ENCODE results near the gene EXOC3L1.

Gene EXOC3L1

DNA sequence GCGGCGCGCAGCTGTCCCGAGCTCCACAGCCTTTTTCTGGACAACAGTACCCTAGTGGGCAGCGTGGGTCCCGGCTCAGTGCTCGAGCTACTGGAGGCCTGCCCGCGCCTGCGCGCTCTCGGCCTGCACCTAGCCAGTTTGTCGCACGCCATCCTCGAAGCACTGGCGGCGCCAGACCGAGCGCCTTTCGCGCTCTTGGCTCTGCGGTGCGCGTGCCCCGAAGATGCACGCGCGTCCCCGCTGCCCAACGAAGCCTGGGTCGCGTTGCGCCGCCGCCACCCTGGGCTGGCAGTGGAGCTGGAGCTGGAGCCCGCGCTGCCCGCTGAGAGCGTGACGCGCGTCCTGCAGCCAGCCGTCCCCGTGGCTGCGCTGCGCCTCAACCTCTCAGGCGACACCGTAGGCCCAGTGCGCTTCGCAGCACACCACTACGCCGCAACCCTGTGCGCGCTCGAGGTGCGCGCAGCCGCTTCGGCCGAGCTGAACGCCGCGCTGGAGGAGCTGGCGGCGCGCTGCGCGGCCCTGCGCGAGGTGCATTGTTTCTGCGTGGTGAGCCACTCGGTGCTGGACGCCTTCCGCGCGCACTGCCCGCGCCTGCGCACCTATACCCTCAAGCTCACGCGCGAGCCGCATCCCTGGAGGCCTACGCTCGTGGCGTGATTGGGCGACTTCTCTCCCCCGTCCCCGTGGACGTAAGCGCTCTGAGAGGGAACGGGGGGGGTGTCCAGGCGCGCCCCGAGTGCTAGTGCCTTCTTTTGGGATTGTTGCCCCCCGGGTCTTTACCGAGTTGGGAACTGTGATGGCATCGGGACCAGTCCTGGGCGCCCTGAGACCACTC lies 26.6 kb downstream of the EXOC3L1 start:
- no peak for DNase-seq

DNA sequence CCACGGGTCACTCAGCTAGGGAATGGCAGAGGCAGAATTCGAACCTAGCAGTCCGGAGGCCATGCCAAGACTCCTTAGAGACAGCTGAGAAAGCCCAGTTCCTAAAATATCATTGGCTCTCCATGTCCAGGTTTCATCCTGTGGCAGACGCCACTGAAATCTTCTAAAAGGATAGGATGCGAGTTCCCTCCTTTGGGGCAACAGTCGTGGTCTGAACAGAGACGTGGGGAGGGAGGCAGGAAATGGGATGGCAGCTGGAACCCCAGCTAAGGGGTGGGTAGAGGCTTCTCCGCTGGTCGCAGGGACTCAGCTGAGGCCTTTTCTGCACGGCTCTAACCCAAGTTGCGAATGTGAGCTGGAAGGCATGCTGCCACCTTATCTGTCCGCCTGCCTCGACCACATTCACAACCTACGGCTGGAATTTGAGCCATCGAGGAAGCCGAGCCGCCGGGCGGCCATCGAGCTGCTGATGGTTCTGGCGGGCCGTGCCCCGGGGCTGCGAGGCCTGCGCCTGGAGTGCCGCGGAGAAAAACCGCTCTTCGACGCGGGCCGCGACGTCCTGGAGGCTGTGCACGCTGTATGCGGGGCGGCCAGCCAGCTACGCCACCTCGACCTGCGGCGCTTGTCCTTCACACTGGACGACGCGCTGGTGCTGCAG lies 27.3 kb downstream of the EXOC3L1 start:
- DNase-seq: no peak

DNA sequence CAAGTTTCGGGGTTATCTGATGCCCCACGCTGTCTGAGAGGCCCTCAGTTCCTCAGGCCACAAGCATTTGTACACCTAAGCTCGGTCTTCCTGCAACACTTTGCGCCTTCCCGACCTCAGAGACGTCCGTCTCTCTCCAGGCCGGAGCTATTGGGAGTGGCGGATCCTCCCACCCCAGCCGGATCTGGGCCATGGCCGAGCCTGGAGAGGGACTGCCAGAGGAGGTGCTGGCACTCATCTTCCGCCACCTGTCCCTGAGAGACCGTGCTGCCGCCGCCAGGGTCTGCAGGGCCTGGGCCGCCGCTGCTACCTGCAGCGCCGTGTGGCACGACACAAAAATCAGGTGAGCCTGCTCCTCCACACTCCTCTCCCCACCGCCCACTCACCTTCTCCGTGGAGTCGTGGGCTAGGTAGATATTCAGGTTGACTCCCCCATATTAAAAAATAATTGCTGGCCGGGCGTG lies 28.3 kb downstream of the EXOC3L1 start:
- no peak for DNase-seq

DNA sequence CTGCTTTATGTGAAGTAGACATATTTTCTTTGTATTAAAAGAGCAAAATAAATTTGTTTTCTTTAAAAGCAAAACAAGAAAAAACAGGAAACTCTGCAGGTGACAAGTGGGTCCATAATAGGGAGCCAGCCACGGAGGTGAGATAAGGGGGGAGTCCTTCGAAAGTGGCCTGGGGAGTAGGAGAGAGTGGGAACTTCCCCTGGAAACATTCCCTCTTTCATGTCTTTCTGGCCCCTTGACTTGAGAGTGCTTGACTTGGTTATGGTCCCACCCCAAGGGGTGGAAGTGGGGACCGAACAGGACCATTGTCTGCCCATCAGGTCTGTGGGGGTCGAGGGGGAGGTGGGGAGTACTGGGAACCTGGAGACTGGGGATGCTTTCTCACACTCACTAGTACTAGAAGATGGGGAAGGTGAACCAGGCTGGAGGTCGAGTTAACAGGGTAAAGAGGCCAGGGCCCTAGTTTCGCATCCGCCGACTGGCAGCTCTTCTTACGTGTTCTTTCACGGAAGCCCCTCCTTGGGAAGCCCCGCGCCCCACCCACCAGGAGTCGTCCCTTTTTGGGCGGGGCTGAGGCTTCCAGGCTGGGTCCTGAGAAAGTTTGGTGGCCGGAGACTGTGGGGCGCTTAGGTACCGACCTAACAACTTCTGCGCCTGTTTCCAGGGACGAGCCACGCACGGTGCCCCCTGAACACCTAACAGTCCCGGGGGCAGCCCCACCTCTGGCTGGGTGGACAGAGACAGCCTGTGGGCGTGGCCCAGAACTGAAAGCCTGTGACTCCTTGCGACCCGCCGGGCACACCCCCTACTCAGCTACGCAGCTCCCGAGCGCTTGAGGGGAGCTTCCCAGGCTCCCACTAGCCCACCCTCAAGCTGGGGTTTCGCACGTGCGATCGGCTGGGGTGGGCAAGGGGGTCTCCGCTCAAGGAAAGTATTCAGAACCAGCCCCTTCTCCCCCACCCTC lies 31.0 kb downstream of the EXOC3L1 start:
- DNase-seq: no peak

DNA sequence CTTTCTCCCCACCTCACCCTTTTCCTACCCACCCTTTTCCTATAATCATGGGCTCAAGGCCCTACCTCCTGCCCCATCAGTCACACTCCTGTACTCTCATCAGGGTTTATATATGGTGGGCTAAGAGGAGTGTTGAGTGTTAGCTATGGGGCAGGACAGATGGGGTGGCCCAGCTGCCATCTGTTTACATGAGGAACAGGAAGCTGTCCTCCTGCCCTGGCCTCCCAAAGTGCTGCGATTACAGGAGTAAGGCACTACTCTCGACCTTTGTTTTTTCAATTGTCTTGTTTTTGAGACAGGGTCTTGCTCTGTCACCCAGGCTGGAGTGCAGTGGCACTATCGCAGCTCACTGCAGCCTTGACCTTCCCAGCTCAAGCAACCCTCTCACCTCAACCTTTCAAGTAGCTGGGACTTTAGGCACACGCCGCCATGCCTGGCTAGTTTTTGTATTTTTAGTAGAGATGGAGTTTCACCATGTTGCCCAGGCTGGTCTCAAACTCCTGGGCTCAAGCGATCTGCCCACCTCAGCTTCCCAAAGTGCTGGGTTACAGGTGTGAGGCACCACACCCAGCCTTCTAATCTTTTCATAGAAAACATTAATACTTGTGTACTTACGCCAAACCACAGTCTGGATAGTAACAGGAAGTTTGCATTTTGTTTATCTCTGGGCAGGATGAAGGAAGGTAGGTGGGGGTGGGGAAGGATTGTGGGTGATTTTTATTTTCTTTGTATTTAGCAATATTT lies 31.9 kb downstream of the EXOC3L1 start:
- DNase-seq: no peak

DNA sequence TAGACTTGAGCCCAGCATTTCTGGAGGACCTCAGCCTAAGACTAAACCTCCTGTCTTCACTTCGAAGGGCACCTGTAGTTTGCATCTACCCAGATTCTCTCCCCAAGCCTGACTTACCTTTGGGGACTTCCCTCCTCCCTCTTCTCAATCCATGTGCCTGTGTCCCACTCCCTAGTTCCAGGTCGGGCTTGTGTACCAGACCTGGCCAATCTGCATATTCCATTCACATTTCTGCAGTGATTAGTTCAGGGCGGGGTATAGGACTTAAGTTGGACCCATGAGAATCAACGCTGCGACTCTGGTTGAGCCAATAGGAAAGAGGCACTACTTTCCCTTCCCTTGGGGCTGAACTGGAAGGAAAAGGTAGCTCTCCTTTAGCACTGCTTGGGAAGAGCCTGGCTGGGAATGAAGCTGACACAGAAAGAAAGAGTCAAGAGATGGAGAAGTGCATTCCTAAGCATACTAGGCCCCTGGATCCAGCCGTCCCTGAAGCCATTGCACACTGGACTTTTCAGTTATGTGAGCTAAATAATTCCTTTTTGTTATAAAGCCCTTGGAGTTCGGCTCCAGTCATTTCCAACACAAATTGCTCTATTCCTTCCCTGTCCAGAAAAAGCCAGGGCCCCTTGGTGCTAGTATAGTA lies 32.7 kb downstream of the EXOC3L1 start:
- no peak for DNase-seq

DNA sequence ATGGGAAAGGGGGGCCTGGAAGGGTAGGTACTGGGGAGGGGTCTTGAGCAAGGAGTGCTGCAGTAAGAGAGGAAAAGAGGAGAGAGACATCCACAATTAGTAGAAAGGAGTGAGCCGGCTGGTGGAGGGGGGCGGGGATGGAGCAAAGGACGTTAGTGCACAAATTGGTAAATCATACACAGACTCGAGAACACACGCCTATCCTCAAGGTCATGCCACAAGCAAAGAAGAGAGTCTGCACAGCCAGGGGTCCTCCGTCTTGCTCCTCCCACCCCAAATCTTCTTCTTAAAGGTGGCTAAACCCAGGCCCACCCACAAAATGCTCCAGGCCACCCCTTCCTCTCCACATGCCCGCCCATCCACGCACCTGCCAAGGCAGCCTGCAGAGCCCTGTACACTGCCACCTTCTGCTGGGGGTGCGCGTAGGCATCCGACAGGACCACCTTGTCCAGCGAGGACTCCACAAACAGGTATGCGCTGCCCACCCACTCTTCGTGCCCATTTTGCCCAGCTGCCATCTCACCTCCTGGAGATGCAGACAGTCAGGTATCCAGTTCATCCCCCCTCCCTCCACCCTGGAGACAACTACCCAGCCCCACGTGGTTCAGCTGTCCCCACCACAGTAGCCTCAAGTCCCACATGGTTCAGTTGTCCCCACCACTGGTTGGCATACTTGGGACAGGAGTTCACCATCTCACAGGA lies 33.6 kb downstream of the EXOC3L1 start:
- no peak for DNase-seq

DNA sequence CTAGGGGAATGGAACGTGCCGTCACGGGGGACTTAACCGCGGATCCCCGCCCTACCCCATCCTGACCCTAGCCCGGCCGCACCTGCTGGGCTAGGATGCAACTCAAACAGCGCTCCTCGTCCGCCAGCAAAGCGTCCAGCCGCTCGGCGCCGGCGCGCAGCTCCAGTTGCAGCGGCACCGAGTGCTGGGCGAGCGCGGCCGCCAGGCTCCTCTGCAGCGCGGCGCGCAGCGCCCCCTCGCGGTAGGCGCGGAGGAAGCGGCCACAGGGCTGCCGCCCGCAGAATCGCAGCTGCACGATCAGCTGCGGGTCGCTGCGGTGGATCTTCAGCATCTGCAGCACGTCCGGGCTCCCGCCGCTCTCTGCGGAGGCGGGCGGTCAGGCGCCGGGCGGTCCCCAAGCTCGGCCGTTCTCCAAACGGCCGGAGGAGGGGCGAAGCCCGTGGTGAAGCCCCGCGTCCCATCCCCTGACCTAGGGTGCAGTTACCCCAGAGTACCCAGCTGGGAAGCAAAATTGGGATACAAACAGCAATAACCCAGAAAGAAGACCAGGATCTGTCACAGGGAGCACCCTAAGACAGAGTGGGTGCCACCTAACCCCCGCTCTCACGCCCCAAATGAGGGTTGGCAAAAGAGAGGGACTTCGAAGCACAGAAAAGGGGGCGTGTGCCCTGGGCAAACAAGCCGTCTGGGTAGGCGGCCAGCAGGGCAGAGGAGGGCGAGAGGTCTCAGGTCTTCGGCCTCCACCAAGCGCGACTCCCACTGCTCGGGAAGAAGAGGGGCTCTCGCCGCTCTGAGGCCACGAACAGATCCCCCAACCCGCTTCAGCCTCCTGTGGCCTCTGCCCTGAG lies 34.4 kb downstream of the EXOC3L1 start:
- DNase-seq: no peak

DNA sequence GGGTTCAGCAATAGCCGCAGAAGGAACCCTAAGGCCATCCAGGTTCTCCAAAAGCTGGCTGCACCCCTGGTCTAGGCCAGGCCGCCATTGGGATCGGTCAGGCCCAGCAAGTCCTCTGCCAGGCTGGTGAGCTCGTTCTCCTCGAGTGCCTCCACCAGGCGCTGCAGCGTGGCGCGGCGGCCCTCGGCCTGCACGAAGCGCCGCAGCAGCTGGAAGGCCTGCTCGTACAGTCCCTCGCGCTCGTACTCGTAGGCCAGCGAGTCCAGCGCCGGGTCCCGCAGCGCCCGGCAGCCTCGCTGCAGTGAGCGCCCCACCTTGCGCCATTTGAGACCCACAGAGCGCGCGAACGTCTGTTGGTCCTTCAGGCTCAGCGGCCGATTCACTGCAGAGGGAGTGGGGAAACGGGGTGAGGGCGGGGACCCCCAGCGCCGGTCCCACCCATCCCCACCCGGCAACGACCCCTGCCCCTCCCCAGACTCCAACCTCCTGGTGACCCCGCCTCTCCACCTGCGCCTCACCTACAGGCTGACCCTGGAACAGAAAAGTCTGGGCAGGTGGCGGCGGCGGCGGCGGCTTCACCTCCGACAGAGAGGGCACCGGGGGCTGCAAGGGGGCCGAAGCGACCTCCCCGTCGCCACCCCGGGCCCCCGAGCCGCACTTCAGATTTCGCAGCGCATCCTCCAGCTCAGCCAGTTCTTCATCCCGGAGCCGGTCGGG lies 35.2 kb downstream of the EXOC3L1 start:
- no peak for DNase-seq

DNA sequence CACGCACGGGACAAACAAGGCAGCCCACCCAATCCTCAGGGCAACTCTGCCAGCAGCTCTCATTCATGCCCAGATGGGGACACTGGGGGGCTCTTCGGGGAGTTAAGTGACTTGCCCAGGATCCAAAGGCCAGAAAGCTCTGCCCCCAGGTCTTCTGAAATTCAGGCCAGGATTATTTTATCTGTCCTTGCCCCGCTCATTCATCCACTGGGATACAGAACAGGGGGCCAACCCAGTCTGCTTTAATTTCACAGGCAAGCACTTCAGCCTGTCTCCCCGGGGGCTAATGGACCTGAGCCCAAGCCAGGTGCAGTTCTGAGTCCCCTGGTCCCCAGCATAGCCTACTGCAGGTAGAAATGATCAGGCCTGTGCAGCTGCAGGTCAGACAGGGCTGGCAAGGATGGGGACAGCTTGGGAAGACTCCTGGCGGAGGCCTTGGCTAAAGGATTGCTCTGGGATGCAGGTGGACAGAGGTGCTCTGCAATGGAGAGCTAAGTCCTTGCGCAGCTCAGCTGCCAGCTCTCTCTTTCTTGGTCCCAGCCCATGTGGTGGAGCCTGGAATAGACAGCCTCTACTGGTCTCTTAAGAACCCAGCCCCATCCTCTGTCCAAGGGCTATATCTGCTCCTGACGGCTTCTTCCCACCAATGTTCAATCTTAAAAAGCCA lies 38.4 kb downstream of the EXOC3L1 start:
- DNase-seq: no peak

DNA sequence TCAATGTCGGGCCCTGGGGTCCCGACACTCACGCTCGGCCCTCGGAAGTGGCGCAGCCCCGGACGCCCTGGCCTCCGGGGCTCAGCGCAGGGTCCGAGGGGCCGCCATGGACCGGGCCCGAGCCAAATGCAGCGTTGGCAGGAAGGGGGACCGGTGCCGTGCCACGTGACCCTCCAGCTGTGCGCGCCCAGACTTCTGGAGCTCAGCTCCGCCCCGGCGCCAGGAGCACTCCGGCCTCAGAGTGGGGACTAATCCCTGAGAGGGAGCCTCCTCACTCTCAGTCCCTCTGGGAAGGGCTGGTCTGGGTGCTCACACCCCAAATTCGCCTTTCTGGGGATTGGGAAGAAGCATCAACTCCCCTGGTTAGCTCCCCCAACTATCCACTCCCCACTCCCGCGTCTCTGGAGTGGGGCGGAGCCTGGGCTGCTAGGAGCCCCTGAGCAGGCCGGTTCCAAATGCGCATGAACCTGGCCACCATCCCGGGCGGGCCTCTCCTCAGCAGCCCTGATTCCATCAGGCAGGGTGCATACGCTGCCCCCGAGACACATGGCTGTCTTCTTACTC lies 39.0 kb downstream of the EXOC3L1 start, which contains the start of gene B3GNT9:
TSS of gene B3GNT9 (minus strand) at position 166 of the 564 bp plus-strand sequence. CDS start 513 bp downstream, outside the sequence.
- DNase-seq: no peak

DNA sequence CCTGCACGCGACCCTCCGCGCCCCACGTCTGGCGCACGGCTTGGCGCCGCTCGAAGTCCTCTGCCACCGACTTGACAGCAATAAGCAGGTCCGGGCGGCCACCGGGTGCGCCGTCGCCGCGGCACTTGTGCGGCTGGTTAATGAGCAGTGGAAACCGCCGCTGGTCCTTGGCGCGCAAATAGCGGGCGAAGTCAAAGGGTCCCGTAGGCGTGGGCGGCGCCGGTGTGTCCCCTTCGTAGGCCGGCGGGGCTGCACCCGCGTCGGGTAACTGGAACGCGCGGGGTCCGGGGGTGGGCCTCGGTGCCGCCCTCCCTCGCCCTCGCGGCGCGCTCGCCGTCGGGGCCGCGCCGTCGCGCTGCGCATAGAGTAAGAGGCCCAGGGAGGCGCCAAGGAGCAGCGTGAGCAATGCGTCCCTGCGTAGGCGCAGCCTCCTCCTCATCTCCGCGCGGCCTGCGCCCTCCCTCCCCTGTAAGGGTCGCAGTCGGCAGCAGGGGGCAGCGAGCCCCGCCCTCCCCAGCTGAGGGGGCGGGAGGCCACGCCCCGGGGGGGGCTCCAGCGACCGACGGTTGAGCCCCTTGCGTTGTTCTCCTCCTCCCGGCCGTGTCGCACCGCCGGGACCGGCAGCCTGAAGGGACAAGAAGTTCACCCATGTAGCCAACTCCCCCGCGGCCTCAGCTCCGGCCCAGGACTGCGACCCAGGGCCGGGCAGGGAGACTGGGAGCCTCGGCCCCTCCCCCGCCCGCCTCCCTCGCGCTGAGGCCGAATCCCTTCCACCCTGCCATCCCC lies 39.7 kb downstream of the EXOC3L1 start:
- no peak for DNase-seq

DNA sequence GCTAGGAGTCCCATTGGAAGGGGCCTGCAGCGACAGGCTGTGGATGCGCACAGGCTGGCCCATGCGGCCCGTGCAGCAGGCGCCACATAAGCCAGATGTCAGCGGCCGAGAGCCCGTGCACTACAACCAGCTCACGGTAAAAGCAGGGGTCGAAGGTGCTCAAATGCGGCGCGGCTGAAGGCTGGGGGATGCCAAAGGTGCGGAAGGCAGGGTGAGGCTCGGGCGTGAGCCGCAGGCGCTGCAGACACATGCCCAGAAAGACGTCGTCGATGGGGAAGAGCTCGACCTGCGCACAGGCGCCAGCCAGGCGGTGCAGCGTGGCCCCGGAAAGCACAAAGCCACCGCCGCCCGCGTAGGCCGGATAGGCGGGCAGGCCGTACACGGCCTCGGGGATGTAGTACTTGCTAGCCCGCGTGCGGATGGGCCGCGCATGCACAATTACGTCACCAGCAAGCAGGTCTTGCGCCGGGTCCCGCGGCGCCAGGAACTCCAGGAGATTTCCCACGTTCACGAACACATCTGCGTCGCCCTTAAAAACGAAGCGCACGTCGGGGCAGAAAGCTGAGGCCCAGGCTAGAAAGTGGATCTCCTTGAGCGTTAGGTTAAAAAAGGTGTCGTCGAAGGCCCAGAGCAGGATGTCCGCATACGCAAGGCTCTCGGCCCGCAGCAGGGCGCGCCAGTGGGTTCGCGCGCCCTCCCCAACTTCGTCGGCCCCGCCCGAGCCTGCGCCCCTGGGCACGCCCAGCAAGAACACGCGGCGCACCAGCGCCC lies 40.5 kb downstream of the EXOC3L1 start:
- DNase-seq: no peak

DNA sequence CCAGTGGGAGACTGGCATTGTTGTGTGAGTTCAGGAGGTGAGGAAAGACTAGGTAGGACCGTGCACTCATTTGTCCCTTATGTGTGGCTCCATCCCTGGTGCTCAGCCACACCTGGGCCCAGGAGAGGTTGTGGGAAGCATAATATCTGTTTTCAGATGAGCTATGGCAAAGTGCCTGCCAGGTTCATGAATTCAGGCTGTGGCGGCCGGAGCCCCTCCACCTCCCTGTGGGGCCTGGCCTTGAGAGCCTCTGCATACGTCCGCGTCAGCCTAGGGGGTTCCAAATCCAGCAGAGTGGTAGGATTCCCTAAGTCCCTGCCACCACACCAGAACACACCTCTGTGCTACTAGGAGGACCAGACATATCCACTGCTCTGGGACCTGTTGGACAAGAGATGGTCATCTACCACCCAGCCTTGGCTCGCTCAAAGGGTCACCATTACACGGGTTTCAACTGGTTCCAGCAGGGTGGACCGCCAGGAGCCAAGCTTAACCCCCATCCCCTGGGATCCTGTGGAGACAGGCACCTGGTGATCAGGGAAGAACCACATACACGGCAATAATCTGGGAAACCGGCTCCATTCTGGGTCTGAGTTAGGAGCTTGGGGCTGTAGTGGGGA lies 41.2 kb downstream of the EXOC3L1 start:
- no peak for DNase-seq

DNA sequence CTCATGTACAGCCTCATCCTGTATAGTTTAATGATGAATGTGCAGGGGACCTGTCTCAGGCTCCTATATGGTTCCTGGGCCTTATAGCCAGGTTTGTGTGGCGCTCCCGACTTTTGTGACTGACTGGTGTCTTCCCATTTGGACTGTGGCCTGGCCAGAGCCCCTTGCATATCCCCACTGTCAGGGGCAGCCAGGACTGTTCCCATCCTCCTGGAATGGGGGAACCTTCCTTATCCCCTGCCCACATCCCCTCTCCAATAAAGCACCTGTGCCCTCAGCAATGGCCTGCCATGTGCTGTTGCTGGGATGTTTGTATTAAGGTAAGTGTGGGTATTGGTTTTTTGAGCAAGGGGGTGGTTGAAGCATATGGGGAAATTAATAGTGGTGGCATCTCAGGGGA lies 41.7 kb downstream of the EXOC3L1 start:
- DNase-seq: no peak

DNA sequence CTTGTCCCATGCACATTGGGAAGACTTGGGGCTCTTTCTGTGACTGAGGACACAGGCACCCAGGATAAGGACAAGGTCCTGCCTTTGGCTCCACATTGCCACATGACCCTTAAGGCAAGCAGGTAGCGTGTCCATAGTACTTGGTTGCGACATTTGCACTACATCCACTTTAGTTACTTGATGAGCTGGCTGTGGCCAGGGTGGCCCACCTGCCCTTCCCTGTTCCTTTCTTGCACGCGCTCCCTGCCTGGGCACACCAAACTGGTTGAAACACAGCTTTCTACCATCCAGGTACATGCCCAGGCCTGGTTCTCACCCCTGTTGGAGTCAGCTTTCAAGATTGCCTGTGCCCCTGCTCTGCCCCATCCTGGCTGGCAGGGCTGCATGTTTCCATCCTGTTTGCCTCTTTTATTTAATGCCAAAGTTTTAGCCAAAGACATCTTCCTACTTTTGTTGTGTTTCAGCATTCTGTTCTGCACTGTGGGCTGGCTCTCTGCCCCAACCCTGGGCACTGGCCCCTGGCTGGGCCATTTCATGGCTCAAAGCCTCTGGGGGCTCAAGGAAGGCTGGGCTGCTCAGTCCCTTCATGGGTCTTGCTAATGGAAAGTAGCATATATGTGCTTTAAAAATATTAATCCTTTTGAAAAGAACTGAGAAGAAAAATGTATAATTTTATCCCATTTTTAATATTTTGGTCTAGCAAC lies 42.3 kb downstream of the EXOC3L1 start:
- DNase-seq: no peak
